HG03575 (cell line): ENCODE data around the gene NUP107.

Experiments
- ATAC-seq: cut with Tn5 transposase; IDR thresholded peaks from one replicate; pipeline ENCODE4 v1.9.1; 2021; ENCODE audit not compliant: unreplicated experiment, insufficient number of reproducible peaks, low FRiP score; ENCODE audit errors: extremely low read depth

NUP107 gene

DNA sequence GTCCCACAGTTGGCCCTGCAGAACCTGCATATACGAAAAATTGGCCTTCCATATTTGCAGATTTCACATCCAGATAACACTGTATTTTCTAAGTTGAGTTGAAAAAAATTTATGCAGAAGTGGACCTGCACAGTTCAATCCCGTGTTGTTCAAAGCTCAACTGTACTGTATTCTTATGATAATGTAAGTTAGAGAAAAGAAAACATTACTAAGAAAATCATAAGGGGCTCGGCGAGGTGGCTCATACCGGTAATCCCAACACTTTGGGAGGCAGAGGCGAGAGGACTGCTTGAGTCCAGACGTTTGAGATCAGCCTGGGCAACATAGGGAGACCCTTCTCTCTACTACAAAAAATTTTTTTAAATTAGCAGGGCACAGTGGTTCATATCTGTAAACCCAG lies 41.0 kb downstream of the NUP107 start:
- ATAC-seq, result no peak

DNA sequence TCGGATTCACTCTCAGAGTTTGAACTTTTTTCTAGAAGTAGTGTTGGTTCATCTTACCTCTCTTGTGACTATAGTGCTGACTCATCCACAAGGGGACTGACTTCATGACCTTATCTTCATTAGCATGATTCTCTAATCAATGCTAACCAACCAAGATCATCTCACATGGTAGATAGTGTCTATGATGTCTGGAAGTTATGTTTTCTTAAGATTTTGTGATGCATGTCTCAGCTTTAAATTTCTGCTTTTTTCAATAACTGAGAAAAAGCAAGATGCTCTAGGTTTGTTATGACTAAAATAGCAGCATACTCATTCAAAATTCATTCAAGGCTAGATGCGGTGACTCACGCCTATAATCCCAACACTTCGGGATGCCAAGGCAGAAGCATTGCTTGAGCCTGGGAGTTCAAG lies 46.9 kb downstream of the NUP107 start:
- ATAC-seq, result no peak

DNA sequence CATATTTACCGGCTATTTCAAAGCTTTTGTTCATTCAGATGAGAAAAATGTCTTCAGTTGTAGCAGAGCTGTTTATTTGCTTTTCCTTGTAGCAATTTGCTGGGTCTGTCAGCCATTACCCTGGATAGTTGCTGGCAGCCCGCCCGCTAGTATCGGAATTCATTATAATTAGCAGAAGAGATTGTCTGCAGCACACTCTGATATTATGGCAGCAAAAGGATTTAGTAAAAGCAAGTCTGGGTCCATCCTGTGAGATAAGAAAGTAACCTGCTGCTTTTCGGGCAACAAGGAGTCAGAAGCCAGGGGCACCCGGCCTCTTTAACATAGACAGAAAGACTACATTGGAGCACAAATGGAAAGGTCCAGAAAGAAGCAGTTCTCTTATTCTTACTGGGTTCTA lies 53.1 kb downstream of the NUP107 start:
- ATAC-seq, result no peak

DNA sequence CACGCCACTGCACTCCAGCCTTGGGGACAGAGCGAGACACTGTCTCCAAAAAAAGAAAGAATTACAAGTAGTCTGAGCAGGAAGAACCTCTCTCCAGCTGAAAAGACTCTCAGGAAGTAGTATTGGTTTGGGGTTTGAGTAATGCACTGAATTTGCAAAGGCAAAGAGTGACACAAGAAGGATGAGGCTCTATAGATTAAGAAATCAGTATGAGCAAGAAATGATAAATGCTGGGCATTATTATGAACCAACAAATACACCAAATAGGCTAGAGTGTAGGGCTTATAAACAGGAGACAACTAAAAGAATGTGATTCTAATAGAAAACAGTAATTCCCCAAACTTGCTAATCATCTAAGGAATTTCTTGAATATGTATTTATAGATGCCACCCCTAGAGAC lies 56.6 kb downstream of the NUP107 start:
- ATAC-seq, result no peak

DNA sequence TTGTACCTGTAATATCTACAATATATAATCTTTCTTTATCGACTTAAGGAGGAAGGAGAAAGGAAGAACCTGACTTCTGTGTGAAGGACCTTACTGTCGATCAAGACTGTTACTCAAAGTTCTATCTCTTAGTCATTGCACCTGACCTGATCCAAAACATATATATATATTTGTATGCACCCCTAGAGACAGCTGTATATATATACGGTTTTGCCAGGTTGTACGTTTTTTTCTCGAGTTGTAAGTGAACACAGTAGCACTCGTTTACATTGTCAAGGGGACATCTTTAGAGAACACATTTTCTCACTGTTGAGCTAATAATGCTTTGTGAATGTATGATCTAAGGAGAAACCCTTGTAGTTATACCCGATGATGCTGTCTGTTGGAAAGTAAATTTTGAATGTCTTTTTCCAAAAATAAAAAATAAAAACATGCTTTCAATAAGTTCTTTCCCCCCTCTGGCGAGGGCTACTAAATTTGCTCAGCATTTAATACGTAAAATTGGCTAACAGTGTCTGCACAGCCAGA lies 58.7 kb downstream of the NUP107 start:
- ATAC-seq, result no peak

DNA sequence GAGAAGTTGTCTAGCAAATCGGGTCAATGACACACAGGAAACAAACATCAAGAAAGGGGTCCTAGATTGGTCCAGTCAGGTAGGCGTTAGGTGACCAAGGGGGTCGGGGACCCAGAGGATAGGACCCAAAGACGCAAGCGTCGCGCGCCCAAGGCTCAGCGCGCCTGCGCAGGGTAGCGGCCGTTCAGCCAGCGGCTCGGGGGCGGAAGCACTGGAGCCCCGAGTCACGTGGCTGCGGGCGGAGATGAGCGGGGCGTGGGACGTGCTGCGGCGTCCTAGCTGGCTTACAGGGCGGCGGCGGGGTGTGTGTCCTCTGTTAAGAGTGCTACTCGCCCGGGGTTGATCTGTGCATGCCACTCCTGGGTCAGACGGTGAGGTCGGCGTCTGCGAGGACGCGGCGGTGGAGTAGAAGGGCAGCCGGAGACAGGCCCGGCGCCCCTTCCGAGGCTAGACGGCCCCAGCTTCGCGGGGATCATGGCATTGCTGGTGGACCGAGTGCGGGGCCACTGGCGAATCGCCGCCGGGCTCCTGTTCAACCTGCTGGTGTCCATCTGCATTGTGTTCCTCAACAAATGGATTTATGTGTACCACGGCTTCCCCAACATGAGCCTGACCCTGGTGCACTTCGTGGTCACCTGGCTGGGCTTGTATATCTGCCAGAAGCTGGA lies 59.3 kb downstream of the NUP107 start, which contains the start of gene SLC35E3:
Gene SLC35E3 (plus strand): TSS at position 273 of the 668 bp plus-strand sequence. CDS start 202 bp downstream, at position 475.
- ATAC-seq, result no peak

DNA sequence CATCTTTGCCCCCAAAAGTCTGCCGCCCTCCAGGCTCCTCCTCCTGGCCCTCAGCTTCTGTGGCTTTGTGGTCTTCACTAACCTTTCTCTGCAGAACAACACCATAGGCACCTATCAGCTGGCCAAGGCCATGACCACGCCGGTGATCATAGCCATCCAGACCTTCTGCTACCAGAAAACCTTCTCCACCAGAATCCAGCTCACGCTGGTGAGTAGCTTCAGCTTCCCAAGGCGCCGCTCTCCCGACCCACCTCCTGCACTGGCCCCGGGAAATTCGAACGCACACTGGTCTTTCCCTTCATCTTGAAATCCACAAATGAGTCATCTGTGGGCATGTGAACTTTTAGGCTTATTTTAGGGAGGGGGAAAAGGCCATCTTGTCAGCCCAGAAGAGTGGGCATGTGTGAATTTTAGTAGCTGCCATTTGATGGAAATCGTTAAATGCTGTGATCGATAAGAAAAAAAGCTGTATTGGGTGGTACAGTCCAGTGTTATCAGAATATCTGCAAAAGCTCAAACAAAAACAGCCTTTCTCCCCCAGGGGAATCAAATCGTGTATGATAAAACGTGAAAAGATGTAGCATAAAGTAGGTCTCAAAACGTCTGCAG lies 59.9 kb downstream of the NUP107 start:
- no peak for ATAC-seq

DNA sequence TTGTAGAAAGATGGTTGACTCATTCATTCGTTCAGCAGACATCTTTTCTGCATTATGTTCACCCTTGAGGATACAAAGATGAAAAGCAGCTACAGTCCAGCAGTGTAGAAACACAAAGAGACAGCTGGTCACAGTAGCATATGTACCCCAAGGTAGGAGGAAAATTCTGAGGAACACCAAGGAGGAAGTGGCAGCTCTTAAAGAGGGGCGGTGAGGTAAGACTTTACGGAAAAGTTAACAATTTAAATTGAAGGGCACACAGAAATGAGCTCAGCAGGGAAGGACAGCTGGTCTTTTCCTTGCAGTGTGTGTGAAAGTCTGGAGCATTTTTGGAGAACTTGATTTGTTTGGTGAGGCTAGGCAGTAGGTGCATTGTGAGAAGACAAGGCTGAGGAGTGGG lies 62.7 kb downstream of the NUP107 start:
- no peak for ATAC-seq

DNA sequence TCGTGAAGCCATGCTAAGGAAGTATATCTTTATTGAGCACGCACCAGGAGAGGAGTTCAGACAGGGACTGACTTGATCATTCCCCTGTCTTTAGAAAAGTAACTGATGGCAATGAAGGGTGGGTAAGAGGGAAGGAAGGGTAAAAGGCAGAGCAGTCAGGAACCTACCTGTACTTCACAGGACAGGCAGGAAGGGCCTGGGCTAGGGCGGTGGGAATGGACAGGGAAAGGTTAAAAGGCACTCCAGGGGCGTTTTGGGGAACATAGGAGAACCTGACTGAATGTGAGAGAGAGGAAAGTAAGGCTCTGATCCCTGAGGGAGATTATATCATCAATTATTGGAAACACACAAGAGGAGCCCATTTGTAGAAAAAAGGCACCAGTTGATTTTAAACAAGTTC lies 63.1 kb downstream of the NUP107 start:
- ATAC-seq, result no peak

DNA sequence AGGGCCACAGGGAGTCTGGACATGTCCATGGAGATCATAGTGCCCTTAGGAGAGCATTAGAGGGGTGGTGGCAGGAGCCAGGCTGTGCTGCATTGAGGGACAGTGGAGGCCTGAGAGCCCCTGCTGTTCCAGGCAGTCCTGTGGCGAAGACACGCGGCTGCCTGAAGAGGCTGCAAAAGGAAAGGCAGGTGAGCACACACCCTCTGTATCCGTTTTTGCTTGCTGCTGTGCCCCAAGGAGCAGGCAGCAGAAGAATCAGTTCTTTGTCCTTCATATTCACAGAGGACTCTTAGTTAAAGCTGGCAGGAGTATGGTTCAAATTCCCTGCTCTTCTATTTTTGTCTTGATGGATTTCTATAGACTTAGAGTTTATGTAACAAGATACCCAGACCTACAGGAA lies 63.7 kb downstream of the NUP107 start:
- no peak for ATAC-seq

DNA sequence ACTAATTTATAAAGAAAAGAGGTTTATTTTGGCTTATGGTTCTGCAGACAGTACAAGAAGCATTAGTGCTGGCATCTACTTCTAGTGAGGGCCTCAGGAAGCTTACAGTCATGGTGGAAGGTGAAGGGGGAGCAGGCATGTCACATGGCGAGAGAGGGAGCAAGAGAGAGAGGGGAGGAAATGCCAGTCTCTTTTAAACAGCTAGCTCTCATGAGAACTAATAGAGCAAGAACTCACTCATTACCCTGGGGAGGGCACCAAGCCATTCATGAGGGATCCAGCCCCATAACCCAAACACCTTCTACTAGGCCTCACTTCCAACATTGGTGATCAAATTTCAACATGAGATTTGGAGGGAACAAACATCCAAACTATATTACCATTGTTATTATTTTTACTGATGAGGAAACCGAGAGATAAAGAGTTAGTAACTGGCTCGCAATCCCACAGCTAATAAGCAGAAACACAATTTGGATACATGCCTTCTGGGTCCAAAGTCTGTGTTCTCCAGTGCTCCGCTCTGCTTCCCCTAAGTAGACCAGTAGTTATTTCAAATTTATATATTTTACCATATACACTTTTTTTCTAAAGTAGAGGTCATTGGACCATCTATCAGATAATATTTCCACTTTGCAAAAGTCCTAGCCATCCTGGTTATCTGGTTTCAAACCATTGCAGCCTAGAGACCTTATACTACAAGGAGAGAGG lies 68.9 kb downstream of the NUP107 start:
- no peak for ATAC-seq

DNA sequence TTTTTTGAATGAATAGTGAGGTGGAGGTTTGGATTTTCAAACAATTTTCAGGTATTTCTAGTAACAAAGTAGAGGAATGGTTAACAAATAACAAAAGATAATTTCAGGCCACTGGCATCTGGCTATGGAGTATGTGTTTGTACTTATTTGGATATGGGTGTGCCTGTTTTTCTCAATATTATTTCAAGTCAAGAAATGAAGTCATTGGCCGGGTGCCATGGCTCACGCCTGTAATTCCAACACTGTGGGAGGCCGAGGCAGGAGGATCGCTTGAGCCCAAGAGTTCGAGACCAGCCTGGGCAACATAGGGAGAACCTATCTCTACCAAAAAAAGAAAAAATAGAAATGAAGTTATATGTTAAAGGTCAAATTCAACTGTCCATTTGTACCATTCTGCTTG lies 73.1 kb downstream of the NUP107 start:
- no peak for ATAC-seq

DNA sequence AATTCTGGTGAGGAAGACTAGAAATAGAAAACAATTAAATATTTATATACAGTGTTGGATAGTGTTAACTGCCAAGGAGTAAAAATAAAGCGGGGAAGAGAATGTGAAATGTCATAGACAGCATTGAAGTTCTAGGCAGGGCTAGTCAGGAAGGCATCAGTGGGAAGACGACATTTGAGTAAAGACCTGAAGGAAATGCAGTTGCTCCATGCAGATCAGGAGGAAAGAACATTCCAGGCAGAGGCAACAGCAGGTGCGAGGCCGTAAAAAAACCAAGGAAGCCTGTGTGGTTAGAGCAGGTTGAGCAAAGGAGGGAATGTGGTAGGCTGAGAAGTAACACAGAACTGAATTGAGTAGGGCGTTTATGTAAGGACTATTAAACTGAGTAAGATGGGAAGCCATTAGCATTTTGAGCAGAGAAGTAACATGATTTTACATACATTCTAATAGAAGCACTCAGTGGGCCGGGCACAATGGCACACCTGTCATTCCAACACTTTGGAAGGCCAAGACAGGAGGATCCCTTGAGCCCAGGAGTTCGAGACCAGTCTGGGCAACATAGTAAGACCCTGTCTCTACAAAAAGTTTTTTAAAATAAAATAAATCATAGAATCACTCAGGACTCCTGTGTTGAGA lies 74.1 kb downstream of the NUP107 start:
- ATAC-seq, result no peak

DNA sequence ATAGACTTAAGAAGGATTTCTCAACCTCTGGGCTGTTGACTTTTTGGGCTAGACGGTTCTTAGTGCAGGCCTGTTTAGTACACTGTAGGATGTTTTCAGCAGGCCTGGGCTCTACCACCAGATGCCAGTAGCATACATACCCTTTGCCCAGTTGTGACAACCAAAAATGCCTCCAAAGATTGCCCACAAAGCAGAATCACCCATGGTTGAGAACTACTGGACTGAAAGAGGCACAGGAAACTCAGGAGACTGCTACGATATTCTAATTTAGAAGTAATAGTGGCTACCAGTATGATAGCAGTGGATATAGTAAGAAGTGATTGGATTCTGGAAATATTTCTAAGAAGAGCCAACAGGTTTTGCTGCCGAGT lies 74.6 kb downstream of the NUP107 start:
- ATAC-seq, result no peak

DNA sequence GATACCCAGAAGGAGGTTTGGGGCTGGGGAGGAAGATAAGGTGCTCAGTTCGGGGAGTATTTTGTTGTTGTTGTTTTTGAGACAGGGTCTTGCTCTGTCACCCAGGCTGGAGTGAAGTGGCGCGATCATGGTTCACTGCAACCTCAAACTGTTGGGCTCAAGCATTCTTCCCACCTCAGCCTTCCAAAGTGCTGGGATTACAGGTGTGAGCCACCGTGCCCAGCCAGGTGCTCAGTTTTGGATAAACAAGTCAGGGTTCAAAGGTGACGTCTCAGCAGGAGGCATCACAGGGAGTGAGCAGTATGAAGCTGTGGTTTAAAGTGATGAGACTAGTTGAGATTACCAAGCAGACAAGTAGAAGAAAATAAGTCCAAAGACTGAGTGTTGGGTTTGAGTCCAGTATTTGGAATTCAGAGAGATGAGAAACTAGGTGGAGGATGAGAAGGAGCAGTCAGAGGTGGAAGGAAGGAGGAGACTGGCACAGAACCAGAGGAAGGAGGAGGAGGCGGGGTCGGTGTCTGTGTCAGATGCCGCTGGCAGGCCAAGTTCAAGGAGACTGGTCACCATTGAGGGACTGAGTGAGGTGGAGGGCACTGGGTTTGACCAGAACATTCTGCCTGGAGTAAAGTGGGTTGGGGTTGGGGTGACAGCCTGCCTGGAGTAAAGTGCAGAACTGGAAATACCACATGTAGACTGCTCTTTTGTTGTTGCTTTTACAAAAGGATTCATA lies 75.3 kb downstream of the NUP107 start:
- ATAC-seq, result no peak

DNA sequence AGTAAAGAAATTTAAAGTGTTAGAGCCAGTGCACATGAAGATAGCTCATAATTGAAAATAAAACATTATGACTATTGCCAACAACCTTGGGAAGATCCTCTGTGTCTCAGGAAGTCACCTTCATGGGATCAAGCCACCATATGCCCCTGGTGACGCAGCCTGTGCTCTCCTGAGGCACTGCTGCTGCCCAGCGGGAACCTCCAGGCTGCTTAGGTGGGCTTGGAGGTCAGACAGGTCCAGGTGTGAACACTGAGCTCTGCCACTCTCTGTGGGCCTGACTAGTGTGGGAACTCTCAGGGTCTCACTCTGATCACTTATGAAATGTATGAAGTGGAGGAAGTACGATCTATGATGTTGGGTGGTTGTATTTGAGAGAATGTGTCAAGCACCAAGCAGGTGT lies 75.9 kb downstream of the NUP107 start:
- no peak for ATAC-seq

DNA sequence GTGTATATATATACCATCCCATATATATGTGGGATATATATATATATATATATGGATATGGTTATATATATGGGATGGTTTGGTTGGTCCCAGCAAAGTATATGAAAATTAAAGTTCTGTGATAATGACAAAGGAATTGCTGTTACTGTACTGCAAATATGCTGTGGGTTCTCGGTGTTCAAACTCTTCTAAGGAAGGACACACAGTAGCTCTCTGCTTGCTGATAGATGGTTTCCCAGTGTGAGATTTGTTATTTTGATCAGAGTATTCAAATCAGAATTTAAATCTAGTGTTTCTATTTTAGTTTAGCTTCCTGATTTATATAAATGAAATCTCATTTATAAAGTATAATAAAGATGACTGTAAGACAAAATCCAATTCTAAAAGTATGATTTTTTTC lies 78.9 kb downstream of the NUP107 start:
- ATAC-seq, result no peak

DNA sequence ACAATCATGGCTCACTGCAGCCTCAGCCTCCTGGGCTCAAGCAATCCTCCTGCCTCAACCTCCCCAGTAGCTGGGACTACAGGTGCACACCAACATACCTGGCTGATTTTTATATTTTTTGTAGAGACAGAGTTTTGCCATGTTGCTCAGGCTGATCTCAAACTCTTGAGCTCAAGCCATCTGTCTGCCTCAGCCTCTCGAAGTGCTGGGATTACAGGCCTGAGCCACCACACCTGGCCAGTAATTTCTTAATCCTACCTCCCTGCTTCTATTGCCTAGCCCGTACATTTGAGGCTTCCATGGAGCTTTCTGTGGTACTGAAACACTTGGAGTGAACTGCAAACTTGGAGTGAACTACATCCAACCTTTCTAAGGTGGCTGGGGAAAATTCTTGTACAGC lies 79.9 kb downstream of the NUP107 start:
- no peak for ATAC-seq

DNA sequence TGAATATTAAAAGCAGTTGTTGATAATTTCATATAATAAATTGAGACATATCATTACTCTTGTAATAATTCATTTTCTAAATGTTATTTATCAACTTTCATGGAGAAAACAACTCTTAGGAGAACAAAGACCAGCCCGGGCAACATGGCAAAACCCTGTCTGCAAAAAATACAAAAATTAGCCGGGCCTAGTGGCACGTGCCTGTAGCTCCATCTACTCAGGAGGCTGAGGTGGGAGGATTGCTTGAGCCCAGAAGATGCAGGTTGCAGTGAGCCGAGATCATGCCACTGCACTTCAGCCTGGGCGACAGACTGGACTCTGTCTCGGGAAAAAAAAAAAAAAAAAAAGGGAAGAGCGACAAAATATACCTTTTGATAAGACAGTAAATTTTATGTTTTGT lies 80.4 kb downstream of the NUP107 start:
- ATAC-seq, result no peak
